NCI-H1105 treated with DMSO at 0.1 percent for 48 hours (cell line): ENCODE data around the gene HPCA.

Experiments used
- DNase-seq: peaks from one replicate; lab custom pipeline; 2025; lab: John Stamatoyannopoulos, UW

HPCA gene

DNA sequence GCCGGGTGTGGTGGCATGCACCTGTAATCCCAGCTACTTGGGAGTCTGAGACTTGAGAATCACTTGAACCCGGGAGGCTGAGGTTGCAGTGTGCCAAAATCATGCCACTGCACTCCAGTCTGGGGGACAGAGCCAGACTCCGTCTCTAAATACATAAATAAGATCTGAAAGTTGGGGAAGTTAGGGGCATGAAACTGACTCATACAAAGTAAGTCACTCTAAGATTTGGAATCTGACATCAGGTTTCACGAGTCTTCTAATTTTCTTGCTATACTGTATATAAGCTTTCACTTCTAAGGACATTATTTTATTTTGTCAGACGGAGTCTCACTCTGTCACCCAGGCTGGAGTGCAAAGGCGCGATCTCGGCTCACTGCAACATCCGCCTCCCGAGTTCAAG is 48.2 kb downstream of the HPCA start:
- no peak for DNase-seq

DNA sequence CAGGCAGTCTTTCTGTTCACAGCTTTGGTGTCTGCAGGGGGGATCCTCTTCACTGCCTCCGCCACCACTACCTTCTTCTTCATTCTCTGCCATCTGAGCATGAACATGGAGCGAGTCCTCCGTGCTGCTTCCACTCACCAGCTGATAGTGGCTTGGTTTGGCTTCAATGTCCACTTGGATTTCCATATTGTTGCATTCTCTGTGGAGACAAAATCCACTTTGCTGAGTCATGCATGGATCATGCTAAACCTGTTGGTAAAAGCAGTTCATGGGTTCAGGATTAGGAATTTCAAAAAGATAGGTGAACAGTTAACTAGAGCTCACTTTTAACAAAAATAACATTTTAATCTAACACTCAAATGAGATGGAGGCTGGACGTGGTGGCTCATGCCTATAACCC is 50.8 kb downstream of the HPCA start:
- no peak for DNase-seq

GRCh38 chr1:32939655-32940371 is 53.5 kb downstream of the HPCA start:
- DNase-seq: no peak

GRCh38 chr1:32944180-32944579 is 57.9 kb downstream of the HPCA start:
- no peak for DNase-seq
